Skeletal muscle tissue (tissue), 4 donors: ENCODE data around the gene PLSCR4. TPM values are rescaled to one million over a fixed set of nuclear protein-coding genes. Genes with fewer than 3 reads are reported as not detected.

Experiments
- H3K27ac ChIP-seq: one replicate; pipeline ENCODE4 v1.7.0; 2013; ENCODE audit warnings: mild to moderate bottlenecking, low read depth, low read length, inconsistent platforms
- H3K27me3 ChIP-seq, 3 donors: one replicate each; pipeline ENCODE4 v1.7.0; 2013; ENCODE audit warnings: low read length in 3 of 3; ENCODE audit not compliant: control insufficient read depth in 3 of 3, insufficient read depth in 3 of 3
- H3K36me3 ChIP-seq, 3 donors: one replicate each; pipeline ENCODE4 v1.7.0; 2013; ENCODE audit warnings: low read length in 3 of 3; ENCODE audit not compliant: control insufficient read depth in 3 of 3, insufficient read depth in 3 of 3
- H3K4me1 ChIP-seq, 3 donors: one replicate each; pipeline ENCODE4 v1.7.0; 2013; ENCODE audit warnings: low read length in 3 of 3, mild to moderate bottlenecking in 3 of 3; ENCODE audit not compliant: control insufficient read depth in 3 of 3, insufficient read depth in 3 of 3
- H3K4me3 ChIP-seq, 3 donors: one replicate each; pipeline ENCODE4 v1.7.0; 2013; ENCODE audit warnings: low read length in 3 of 3
- H3K9ac ChIP-seq, 3 donors: one replicate each; pipeline ENCODE4 v1.7.0; 2013; ENCODE audit warnings: low read length in 3 of 3, mild to moderate bottlenecking in 3 of 3, moderate library complexity in 2 of 3, low read depth in 1 of 3
- H3K9me3 ChIP-seq, 3 donors: one replicate each; pipeline ENCODE4 v1.7.0; 2013; ENCODE audit warnings: low read length in 3 of 3; ENCODE audit not compliant: control insufficient read depth in 3 of 3
- total RNA-seq: library from RNA; depleted of rRNA; stranded (reverse); fragments of >200 nt; gene quantifications from one replicate; pipeline ENCODE4 v1.2.3, GENCODE V29; 2014
- donor health status: Osteomylitis.

PLSCR4 gene
- total RNA-seq, 1 donor from 2014 or later, result 21.9 TPM

- no peaks in the 10 kb centered on the region for H3K9me3 ChIP-seq
- no peaks in the 10 kb centered on the region for H3K36me3 ChIP-seq
- H3K4me1 ChIP-seq, result no peaks in the 10 kb centered on the region
- no peak overlapping the region for H3K9ac ChIP-seq
- H3K27ac ChIP-seq, result no peak overlapping the region
- no peaks in the 10 kb centered on the region for H3K27me3 ChIP-seq
- H3K4me3 ChIP-seq, result no peak overlapping the region
Observed at GRCh38 chr3:146178006-146178689, 72.8 kb downstream of the PLSCR4 start.

DNA sequence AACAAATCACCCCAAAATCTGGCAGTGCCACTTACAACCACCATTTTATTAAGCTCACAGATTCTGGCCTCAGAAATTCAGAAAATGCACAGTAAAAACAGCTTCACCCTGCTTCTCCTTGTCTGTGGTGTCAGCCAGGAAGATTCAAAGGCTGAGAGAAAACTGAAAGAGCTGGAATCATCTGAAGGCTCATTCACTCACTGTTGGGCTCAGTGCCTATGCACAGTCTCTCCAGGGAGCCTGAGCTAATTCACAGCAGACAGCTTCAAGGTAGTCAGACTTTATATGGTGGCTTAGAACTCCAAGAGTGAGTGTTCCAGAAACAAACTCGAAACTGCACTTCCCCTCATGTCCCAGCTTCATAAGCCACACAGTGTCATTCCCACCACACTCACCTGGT is 73.4 kb downstream of the PLSCR4 start:
- Histone ChIP-seq H3K9me3 (no peaks in the 10 kb centered on the region), H3K27me3 (no peaks in the 10 kb centered on the region), H3K27ac (no peak overlapping the region), H3K4me3 (no peak overlapping the region), H3K36me3 (no peaks in the 10 kb centered on the region), H3K4me1 (no peaks in the 10 kb centered on the region), H3K9ac (no peak overlapping the region)

GRCh38 chr3:146177072-146177471 is 73.8 kb downstream of the PLSCR4 start:
- Histone ChIP-seq H3K4me3 (no peak overlapping the region), H3K27ac (no peak overlapping the region), H3K9me3 (no peaks in the 10 kb centered on the region), H3K4me1 (no peaks in the 10 kb centered on the region), H3K9ac (no peak overlapping the region), H3K36me3 (no peaks in the 10 kb centered on the region), H3K27me3 (no peaks in the 10 kb centered on the region)

- H3K36me3 ChIP-seq, result no peaks in the 10 kb centered on the region
- no peak overlapping the region for H3K9ac ChIP-seq
- H3K9me3 ChIP-seq, result no peaks in the 10 kb centered on the region
- H3K4me1 ChIP-seq, result no peaks in the 10 kb centered on the region
- H3K27me3 ChIP-seq, result no peaks in the 10 kb centered on the region
- H3K4me3 ChIP-seq, result no peak overlapping the region
- no peak overlapping the region for H3K27ac ChIP-seq
Observed at GRCh38 chr3:146172586-146172985, 78.3 kb downstream of the PLSCR4 start.

GRCh38 chr3:146170591-146170990 is 80.3 kb downstream of the PLSCR4 start:
- Histone ChIP-seq H3K27ac (no peak overlapping the region), H3K9ac (no peak overlapping the region), H3K36me3 (no peaks in the 10 kb centered on the region), H3K4me3 (no peak overlapping the region), H3K27me3 (no peaks in the 10 kb centered on the region), H3K9me3 (no peaks in the 10 kb centered on the region), H3K4me1 (no peaks in the 10 kb centered on the region)

DNA sequence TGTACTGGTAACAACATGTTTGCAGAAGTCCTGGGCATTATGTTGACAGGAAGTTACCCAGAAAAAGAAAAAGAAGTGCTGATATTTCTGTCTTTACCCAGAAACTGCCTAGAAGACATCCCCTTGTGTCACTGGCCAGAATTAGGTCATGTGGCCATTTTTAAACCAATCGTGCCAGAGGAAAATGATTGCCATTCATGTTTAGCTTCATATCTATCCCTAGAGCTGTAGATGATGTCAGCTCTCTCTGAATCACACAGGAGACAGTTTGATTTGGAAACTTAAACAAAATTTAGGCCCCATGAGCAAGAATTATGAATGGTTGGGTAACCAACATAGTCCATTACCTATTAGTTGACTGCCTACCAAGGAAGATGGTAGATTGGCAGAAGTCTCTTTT is 81.0 kb downstream of the PLSCR4 start:
- H3K4me1 ChIP-seq, result no peaks in the 10 kb centered on the region
- H3K4me3 ChIP-seq, result no peak overlapping the region
- H3K9ac ChIP-seq, result no peak overlapping the region
- H3K27me3 ChIP-seq, result no peaks in the 10 kb centered on the region
- no peak overlapping the region for H3K27ac ChIP-seq
- H3K9me3 ChIP-seq, result no peaks in the 10 kb centered on the region
- H3K36me3 ChIP-seq, result no peaks in the 10 kb centered on the region

DNA sequence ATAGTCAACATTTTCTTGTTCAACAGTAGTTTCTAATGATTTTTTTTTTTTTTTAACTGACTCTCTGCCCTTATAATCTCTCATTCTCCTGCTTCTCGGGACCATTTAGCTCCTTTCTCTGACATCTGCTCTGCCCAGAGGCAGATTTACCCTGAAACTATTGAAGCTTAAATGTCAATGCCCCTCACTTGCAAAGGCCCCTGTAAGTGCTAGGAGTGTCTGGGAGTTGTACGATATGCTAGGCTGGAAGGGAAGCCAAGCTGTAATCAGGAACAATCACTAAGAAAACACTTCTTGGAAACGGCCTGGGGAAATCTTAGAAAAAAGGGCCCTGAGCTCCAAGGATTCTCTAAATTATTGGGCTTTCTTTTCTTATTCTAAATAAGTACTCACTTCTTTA is 84.1 kb downstream of the PLSCR4 start:
- H3K27me3 ChIP-seq, result peaks cover 0 to under 1% (median 0%) of the 10 kb centered on the region in 3 donors
- H3K27ac ChIP-seq, result no peak overlapping the region
- H3K36me3 ChIP-seq, result no peaks in the 10 kb centered on the region
- H3K9ac ChIP-seq, result no peak overlapping the region
- H3K9me3 ChIP-seq, result no peaks in the 10 kb centered on the region
- no peak overlapping the region for H3K4me3 ChIP-seq
- H3K4me1 ChIP-seq, result peaks cover 0 to 5% (median 0%) of the 10 kb centered on the region in 3 donors

DNA sequence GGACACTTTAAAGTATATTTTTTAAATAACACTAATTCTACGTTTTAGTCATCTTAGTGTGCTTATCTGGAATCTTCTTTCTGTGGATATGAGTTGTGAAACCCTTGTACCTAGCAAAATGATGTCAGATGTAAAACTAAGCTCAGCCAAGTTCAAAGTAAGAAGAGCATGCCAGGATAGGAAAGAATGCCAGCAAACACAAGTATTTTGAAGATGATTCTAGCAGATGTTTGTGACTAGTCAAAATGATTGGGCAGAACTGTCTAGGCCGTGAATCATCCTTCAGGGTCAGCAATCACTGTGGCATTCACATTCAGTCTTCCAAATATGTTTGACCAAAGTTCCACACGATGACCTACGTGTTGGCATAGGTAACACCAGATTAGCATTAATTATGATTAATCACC is 84.5 kb downstream of the PLSCR4 start:
- no peaks in the 10 kb centered on the region for H3K9me3 ChIP-seq
- H3K9ac ChIP-seq, result no peak overlapping the region
- peaks cover 0 to 4% (median 0%) of the 10 kb centered on the region in 3 donors for H3K27me3 ChIP-seq
- peaks cover 0 to 8% (median under 1%) of the 10 kb centered on the region in 3 donors for H3K4me1 ChIP-seq
- no peak overlapping the region for H3K4me3 ChIP-seq
- H3K27ac ChIP-seq, result no peak overlapping the region
- H3K36me3 ChIP-seq, result no peaks in the 10 kb centered on the region

DNA sequence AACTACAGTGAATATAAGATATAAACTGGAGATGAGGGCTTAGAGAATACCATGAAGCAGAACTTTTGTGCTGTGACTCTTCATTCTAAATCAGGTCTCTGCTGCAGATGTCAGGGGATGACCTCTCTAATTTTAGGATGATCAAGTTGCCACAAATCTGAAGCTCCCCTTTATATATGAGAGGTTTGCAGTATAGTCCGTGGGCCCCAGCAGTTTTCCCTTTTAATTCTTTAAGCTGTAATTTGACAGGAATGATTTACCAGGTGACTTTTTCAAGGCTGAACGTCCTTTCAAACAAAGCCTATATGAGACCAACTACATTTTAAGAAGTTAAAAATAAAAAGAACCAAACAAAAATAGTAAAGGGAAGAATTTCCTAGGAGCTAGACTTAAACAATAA is 85.0 kb downstream of the PLSCR4 start:
- Histone ChIP-seq H3K4me1 (peaks cover 0 to 9% (median 2%) of the 10 kb centered on the region in 3 donors), H3K4me3 (no peak overlapping the region), H3K27me3 (peaks cover 0 to 4% (median 0%) of the 10 kb centered on the region in 3 donors), H3K9ac (no peak overlapping the region), H3K27ac (peak overlapping the region; percentile 31), H3K9me3 (no peaks in the 10 kb centered on the region), H3K36me3 (no peaks in the 10 kb centered on the region)

DNA sequence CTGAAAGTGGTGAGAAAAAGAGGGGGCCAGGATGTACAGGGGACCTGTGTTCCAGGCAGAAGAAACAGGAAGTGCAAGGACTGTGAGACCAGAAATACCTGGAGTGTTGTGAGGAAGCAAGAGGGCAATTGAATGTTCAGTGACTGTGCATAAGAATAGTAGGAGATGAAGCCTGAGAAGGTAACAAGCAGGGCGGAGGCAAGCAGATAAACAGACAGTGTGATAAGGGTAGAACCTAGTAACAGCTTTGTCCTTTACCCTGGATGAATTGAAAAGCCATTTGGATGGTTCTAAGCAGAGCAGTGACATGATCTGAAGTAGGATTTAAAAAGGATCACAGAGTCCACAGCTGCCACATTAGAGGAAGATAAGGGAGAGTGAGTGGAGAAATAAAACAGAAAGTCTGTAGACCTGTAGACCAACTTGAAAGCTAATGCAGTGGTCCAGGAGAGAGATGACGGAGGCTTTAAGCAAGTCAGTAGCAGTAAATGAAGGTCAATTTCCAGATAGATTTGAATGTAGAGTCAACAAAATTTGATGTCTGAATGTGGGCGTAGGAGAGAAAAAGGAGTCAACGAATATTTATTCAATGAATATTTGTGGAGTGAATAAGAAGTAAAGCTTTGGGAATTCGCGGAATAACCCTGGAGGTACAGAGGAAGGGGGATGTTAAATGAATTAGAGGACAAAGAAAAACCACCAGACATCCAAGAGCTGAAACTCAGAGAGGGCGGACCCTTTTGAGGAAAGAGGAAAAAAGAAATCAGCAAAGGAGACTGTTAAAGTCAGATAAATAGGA is 85.7 kb downstream of the PLSCR4 start:
- Histone ChIP-seq H3K27me3 (peaks cover 0 to 4% (median 0%) of the 10 kb centered on the region in 3 donors), H3K4me3 (no peak overlapping the region), H3K9ac (no peak overlapping the region), H3K27ac (peak overlapping the region; percentile 55), H3K9me3 (no peaks in the 10 kb centered on the region), H3K4me1 (peaks cover 2 to 12% (median 4%) of the 10 kb centered on the region in 3 donors), H3K36me3 (no peaks in the 10 kb centered on the region)
